HG03432 (cell line): ENCODE measurements around the gene ROBO1.
A peak's percentile ranks its signal among the peaks of the same experiment; 100 is the strongest.

ENCODE experiments used
- ATAC-seq: cut with Tn5 transposase; IDR thresholded peaks from one replicate; pipeline ENCODE4 v1.9.1; 2021; ENCODE audit warnings: mild to moderate bottlenecking, moderate library complexity; ENCODE audit not compliant: unreplicated experiment

Gene ROBO1

GRCh38 chr3:78993375-78993774 is 774.4 kb downstream of the ROBO1 start:
- no peak for ATAC-seq

GRCh38 chr3:78992830-78993229 is 775.0 kb downstream of the ROBO1 start:
- no peak for ATAC-seq

GRCh38 chr3:78992400-78992799 is 775.4 kb downstream of the ROBO1 start:
- ATAC-seq, result no peak

GRCh38 chr3:78991656-78992055 is 776.1 kb downstream of the ROBO1 start:
- no peak for ATAC-seq

- no peak for ATAC-seq
Measured at GRCh38 chr3:78990156-78990555, 777.6 kb downstream of the ROBO1 start.

GRCh38 chr3:78988324-78988723 is 779.5 kb downstream of the ROBO1 start:
- ATAC-seq, result no peak

- no peak for ATAC-seq
Measured at GRCh38 chr3:78986416-78987101, 781.2 kb downstream of the ROBO1 start.

- no peak for ATAC-seq
Measured at GRCh38 chr3:78985981-78986380, 781.8 kb downstream of the ROBO1 start.

- ATAC-seq, result no peak
Measured at GRCh38 chr3:78979028-78979427, 788.8 kb downstream of the ROBO1 start.

GRCh38 chr3:78978037-78978436 is 789.8 kb downstream of the ROBO1 start:
- ATAC-seq, result no peak

- ATAC-seq, result no peak
Measured at GRCh38 chr3:78977073-78977472, 790.7 kb downstream of the ROBO1 start.

GRCh38 chr3:78976200-78976599 is 791.6 kb downstream of the ROBO1 start:
- no peak for ATAC-seq

GRCh38 chr3:78974181-78974790 is 793.5 kb downstream of the ROBO1 start:
- ATAC-seq, result no peak

- ATAC-seq, result no peak
Measured at GRCh38 chr3:78972617-78973301, 795.0 kb downstream of the ROBO1 start.

GRCh38 chr3:78970656-78971055 is 797.1 kb downstream of the ROBO1 start:
- no peak for ATAC-seq

GRCh38 chr3:78969483-78969882 is 798.3 kb downstream of the ROBO1 start:
- no peak for ATAC-seq

GRCh38 chr3:78967061-78967460 is 800.7 kb downstream of the ROBO1 start:
- no peak for ATAC-seq

GRCh38 chr3:78963771-78964170 is 804.0 kb downstream of the ROBO1 start:
- no peak for ATAC-seq

GRCh38 chr3:78957456-78957855 is 810.3 kb downstream of the ROBO1 start:
- ATAC-seq, result no peak

GRCh38 chr3:78951342-78951945 is 816.4 kb downstream of the ROBO1 start:
- no peak for ATAC-seq

GRCh38 chr3:78941587-78941986 is 826.2 kb downstream of the ROBO1 start:
- ATAC-seq, result no peak

GRCh38 chr3:78940626-78941025 is 827.2 kb downstream of the ROBO1 start:
- ATAC-seq, result peak; percentile 7
